GM21723 (cell line): ENCODE measurements around the gene CRADD.
"Not testable (repeated sequence)": the region's sequence is repeated elsewhere in the genome, so short reads cannot be mapped to it uniquely, and the experiment has no call there.

Source experiments
- ATAC-seq: cut with Tn5 transposase; IDR thresholded peaks from one replicate; pipeline ENCODE4 v1.9.1; 2021; ENCODE audit warnings: mild to moderate bottlenecking, moderate library complexity; ENCODE audit not compliant: unreplicated experiment

Gene CRADD

GRCh38 chr12:93780886-93781285 lies 103.7 kb downstream of the CRADD start:
- ATAC-seq = not testable (repeated sequence)

- ATAC-seq = not testable (repeated sequence)
These were observed 104.8 kb downstream of the CRADD start for GRCh38 chr12:93781961-93782360.

GRCh38 chr12:93782853-93783252 lies 105.7 kb downstream of the CRADD start:
- ATAC-seq = no peak

- no peak for ATAC-seq
These were observed 106.7 kb downstream of the CRADD start for GRCh38 chr12:93783832-93784231.

- no peak for ATAC-seq
These were observed 107.3 kb downstream of the CRADD start for GRCh38 chr12:93784339-93785086.

- ATAC-seq = no peak
These were observed 108.3 kb downstream of the CRADD start for GRCh38 chr12:93785249-93786010.

GRCh38 chr12:93786656-93787397 lies 109.7 kb downstream of the CRADD start:
- no peak for ATAC-seq

GRCh38 chr12:93788853-93789252 lies 111.7 kb downstream of the CRADD start:
- ATAC-seq = no peak

GRCh38 chr12:93789767-93790166 lies 112.6 kb downstream of the CRADD start:
- no peak for ATAC-seq

- ATAC-seq = no peak
These were observed 113.4 kb downstream of the CRADD start for GRCh38 chr12:93790472-93791152.

- no peak for ATAC-seq
These were observed 115.8 kb downstream of the CRADD start for GRCh38 chr12:93793007-93793406.

GRCh38 chr12:93793983-93794382 lies 116.8 kb downstream of the CRADD start:
- no peak for ATAC-seq

- no peak for ATAC-seq
These were observed 117.6 kb downstream of the CRADD start for GRCh38 chr12:93794738-93795137.

GRCh38 chr12:93795352-93795751 lies 118.2 kb downstream of the CRADD start:
- no peak for ATAC-seq

- no peak for ATAC-seq
These were observed 119.6 kb downstream of the CRADD start for GRCh38 chr12:93796729-93797128.

GRCh38 chr12:93798279-93799151 lies 121.3 kb downstream of the CRADD start:
- no peak for ATAC-seq

GRCh38 chr12:93801666-93802065 lies 124.5 kb downstream of the CRADD start:
- ATAC-seq = not testable (repeated sequence)

- no peak for ATAC-seq
These were observed 125.1 kb downstream of the CRADD start for GRCh38 chr12:93802293-93802692.

GRCh38 chr12:93802698-93803423 lies 125.7 kb downstream of the CRADD start:
- no peak for ATAC-seq
